Measurements from ENCODE around the gene LAIR2.

LAIR2 gene

GRCh38 chr19:54502518-54503048 lies at the start of gene LAIR2:
TSS of gene LAIR2 (plus strand) at chr19:54502831. CDS start at chr19:54502919, 88 bp downstream.
- no peak for DNase-seq

GRCh38 chr19:54453921-54454780 lies 48.5 kb upstream of the LAIR2 start:
- no peak for DNase-seq

- DNase-seq = no peak
These were observed 47.6 kb upstream of the LAIR2 start for GRCh38 chr19:54454781-54455675.

- no peak for DNase-seq
These were observed 46.7 kb upstream of the LAIR2 start for GRCh38 chr19:54455786-54456422.

- no peak for DNase-seq
These were observed 45.9 kb upstream of the LAIR2 start for GRCh38 chr19:54456423-54457373.

GRCh38 chr19:54457773-54458647 lies 44.6 kb upstream of the LAIR2 start:
- no peak for DNase-seq

- no peak for DNase-seq
These were observed 43.9 kb upstream of the LAIR2 start for GRCh38 chr19:54458648-54459281.

- DNase-seq = no peak
These were observed 43.1 kb upstream of the LAIR2 start for GRCh38 chr19:54459282-54460229.

- DNase-seq = no peak
These were observed 42.2 kb upstream of the LAIR2 start for GRCh38 chr19:54460230-54461005.

GRCh38 chr19:54461210-54461609 lies 41.4 kb upstream of the LAIR2 start:
- no peak for DNase-seq

GRCh38 chr19:54461613-54462012 lies 41.0 kb upstream of the LAIR2 start:
- DNase-seq = no peak

GRCh38 chr19:54462047-54462654 lies 40.5 kb upstream of the LAIR2 start:
- no peak for DNase-seq

GRCh38 chr19:54462655-54463530 lies 39.7 kb upstream of the LAIR2 start:
- DNase-seq = peak; percentile 83

GRCh38 chr19:54463531-54464043 lies 39.0 kb upstream of the LAIR2 start, which contains the start of gene LENG9:
TSS of gene LENG9 (minus strand) at chr19:54463778. CDS start at chr19:54463526, 252 bp downstream.
- peak; percentile 98 for DNase-seq

- DNase-seq = peak; percentile 96
These were observed 38.5 kb upstream of the LAIR2 start for GRCh38 chr19:54464044-54464629.

Data from islet precursor cell (in vitro differentiated cells).